NCI-H1436 treated with DMSO at 0.1 percent for 48 hours (cell line): ENCODE measurements around the gene ABCA2.

Experiments
- DNase-seq: peaks from one replicate; lab custom pipeline; 2025; lab: John Stamatoyannopoulos, UW

The ABCA2 gene

DNA sequence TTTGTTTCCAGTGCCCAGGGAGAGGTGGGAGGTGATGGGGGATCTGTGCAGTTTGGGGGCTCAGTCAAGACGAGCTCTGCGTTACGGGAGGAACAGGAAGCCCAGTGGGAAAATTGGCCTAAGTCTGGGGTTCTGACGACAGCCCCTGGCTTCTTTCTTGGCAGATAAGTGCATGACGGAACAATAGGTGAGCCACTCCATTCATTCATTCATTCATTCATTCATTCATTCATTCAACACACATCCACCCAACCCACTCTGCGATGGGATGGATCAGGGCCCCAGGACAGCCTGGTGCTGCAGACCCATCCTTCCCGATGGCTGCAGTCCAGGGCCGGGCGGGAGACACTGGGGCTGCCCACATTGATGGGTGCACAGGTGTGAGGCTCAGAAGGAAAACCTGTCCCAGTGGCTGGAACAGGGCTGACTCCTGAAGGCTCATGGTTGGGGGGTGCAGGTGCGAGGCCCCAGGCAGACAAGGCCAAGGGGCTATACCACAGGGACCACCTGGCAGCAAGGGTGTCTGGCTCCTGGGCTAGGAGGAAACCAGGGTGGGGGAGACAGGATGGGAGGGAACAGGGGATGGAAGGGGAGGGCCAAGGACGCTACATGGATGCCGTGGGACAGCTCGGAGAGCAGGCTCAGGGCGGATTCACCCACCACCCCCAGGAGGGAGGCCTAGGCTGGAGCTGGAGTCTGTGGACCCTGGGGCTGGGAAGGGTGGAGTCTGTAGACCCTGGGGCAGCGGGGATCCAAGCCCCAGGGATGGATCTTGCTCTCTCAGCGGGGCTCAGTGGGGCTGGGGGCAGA is 47.2 kb downstream of the ABCA2 start:
- DNase-seq = no peak

DNA sequence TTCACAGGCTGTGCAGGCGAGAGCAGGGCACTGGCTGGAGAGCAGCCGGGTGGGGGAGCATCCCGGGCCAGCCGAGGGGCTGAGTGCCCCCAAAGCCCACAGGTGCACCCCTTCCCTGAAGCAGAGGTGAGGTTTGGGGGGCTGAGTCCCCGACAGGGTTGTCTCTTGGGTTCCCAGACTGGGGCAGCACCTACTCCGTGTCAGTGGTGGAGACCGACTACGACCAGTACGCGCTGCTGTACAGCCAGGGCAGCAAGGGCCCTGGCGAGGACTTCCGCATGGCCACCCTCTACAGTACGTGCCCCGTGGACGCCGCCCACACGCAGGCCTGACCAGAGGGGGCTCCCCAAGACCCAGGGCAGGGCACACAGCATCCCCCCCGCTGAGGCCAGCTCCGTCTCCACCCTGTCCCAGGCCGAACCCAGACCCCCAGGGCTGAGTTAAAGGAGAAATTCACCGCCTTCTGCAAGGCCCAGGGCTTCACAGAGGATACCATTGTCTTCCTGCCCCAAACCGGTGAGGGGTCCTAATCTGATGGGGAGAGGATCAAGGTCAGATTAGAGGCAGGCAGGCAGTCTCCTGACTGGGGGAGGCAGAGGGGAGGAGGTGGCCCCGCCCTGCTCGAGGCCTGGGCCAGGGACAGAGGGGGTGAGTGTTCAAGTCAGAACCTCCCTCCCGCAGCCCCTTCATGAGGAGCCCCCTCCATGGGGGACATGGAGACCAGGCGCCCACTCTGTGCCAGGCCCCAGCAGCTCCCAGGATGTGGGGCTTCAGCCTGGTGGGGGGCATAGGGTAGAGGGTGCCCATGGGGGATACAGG is 48.1 kb downstream of the ABCA2 start:
- DNase-seq = no peak

DNA sequence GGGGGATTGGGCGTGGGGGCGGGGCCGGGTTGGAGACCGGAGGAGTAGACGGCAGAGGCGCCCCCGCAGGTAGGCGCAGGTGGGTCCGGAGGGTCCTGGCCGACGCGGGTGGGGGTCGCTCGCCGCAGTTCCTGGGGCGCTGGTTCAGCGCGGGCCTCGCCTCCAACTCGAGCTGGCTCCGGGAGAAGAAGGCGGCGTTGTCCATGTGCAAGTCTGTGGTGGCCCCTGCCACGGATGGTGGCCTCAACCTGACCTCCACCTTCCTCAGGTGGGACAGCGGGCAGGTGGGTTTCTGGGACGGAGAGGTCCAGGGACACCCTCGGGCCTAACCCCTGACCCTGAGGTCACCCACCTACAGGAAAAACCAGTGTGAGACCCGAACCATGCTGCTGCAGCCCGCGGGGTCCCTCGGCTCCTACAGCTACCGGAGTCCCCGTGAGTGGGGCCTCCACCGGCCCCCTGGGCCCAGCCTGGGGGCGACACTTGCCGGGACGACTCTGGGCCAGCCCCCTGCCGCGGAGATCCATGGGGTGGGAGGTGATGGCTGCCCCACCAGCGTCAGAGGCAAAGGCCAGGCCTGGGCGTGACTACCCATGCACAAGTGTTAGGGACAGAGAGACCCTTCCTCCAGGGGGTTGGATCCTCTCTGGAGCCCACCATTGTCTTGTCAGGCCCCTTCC is 49.0 kb downstream of the ABCA2 start:
- DNase-seq = no peak

DNA sequence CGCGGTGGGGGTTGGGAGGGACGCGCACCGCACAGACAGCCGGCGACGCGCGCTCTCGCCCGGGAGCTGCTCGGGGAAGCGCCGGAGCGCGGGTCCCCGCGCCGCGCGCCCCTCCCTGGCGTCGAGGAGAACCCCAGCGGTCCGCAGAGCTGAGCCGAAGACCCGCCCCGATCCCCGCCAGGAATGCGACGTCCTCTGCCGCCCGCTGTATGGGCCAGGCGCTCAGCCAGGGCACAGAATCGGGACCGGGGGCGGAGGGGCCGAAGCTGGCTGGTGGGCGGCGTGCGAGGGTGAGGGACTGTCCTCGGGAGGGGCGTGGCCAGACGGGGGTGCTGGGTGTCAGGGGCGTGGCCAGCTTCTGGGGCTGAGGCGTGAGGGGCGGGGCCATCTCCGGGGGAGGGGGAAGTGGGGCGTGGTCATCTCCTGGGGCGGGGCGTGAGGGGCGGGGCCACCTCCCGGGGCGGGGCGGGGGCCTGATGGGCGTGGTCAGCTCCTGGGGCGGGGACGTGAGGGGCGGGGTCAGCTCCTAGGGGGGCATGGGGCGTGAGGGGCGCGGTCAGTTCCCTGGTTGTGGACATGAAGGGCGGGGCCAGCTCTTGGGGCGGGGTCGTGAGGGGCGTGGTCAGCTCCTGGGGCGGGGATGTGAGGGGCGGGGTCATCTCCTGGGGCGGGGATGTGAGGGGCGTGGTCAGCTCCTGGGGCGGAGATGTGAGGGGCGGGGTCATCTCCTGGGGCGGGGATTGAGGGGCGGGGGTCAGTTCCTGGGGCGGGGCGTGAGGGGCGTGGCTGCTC is 49.8 kb downstream of the ABCA2 start:
- DNase-seq = no peak

DNA sequence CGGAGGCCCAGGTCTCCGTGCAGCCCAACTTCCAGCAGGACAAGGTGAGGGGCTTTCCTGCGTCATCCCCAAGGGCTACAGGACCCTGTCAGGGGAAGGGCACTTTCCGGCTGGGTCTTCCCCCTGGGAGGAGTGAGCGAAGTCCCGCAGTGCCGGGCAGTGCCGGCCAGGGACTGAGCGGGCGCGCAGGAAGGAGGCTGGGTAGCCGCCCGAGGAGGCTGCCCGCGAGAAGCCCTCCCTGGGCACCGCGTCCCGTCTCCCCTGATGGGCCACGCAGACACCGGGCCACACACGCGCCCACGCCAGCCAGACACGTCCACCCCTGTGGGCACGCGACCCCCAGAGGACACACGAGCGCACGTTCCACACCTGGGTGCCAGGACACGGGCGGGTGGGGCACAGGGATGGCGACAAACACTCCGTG is 50.4 kb downstream of the ABCA2 start:
- no peak for DNase-seq

DNA sequence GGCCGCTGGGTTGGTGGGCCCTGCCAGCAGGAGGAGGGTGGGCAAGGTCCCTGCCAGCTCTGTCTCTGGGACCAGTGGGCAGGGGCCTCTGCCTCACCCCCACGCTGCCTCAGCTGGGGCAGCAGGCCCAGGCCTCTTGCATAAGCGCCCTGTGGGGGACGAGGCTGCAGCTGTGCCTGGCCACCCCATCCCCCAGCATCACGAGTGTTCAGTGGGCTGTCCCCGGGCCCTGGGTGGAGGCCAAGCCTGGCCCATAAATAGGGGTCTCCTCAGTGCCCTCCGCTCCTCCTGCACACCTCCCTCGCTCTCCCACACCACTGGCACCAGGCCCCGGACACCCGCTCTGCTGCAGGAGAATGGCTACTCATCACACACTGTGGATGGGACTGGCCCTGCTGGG is 50.8 kb downstream of the ABCA2 start, which contains the start of gene PTGDS:
Gene PTGDS (plus strand): TSS at position 282 of the 400 bp plus-strand sequence. CDS start 75 bp downstream, at position 357.
- no peak for DNase-seq

DNA sequence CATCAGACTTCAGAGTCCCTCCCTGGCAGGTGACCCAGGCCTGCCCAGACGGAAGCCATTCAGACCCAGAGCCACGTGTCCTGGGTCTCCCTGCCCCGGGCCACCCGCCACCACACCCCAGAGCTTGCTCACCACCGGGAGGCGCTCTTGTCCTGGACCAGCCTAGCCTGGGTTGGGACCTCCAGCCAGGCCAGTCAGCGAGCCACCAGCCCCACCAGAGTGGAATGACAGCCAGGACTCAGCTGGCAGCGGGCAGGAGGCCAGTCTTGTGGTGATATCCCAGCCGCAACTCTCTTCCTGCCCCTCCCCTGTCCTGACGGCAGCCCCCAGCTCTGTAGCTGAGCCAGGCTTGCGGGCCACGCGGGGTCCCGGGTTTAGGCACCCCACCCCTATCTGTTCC is 52.4 kb downstream of the ABCA2 start:
- DNase-seq = no peak

DNA sequence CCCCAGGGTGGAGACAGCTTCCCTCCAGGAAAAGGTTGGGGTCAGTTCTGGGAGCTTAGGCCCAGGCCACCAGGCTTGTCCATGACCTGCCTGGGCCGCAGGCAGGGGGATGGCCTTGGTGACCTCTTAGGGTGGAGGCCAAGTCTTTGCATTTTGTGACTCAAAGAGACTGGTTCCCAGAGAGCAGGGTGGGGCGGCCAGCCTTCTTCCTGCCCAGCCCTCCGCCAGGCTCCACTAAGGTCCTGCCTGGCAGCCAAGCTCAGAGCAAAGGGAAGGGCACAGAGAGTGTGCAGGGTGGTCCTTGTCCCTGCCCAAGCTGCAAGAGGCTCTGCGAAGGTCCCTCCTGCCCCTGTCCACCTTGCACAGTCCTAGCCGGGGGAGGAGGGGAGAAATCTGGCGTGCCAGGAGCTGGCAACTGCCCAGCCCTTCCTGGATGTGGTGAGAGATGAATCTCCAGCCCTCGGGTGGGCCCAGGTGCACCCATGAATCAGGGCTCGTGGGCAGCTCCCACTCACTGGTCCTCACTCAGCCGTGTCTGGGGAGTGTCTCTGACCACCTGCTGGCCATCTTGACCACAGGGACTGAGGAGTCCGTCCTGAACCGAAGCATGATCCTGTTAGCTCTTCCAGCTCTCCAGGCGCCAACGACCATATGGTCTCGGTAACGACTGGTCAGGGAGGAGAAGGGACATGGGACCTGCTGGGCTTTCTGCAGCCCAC is 53.1 kb downstream of the ABCA2 start:
- no peak for DNase-seq

DNA sequence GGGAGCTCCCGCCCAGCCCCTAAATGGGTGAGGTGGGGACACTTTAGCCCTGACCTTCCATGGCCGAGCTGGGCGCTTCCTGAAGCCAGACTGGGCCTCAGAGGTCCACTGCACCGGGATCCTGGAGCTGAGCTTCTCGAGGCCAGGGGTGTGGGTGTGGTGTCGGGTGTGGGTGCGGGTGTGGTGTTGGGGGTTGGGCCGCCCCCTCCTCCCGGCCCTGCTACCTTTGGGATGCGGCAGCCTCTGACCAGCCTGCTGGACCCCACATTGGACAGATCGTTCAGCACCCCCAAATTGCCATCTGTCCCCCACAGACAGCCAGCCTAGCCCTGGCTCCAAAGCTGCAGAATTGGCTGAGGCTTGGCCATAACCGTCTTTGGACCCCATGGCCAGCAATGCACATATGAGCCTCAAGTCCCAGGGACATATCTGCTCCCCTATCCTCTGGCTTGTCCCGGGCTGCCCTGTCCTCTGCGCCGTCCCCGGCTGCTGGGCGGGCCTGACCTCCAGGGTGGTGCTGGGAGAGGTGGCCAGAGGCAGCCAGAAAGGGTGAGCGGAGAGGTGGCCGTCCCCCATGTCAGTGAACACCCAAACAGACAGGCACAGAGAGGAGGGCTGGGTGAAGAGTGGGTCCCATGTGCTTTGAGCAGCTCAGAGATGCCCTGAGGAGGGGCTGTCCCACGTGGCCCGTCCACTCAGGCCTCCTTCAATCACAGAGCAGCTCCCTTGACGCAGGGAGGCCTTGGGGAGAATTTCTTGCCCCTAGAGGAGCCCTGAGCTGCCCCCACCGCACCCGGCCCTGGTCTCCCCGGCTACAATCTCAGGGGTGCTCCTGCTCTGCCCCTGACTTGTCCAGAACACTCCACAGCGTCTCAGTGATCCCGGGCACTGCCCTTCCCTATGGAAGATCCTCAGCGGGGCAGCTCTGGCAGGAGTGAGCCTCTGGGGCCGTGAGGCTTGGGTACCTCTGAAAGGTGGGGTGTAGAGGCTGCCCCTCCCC is 54.1 kb downstream of the ABCA2 start:
- DNase-seq = no peak

DNA sequence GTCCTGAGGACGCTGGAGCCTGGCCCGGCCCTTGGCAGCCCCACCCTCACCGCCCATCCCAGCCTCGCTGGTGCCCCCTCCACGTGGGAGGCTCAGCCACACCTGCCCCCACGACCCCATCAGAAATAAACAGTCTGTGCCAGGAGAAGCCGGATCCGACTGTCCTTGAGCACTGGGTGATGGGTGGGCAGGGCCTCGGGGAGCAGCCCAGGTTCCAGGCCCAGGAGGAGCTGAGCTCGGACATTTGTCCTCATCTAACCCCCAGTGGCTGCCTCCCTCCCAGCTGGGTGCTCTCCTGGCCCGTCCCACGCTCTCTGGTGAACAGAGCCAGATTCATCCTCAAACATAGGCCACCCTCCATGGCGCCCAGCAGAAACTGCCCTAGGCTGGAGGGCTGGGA is 55.3 kb downstream of the ABCA2 start:
- no peak for DNase-seq

DNA sequence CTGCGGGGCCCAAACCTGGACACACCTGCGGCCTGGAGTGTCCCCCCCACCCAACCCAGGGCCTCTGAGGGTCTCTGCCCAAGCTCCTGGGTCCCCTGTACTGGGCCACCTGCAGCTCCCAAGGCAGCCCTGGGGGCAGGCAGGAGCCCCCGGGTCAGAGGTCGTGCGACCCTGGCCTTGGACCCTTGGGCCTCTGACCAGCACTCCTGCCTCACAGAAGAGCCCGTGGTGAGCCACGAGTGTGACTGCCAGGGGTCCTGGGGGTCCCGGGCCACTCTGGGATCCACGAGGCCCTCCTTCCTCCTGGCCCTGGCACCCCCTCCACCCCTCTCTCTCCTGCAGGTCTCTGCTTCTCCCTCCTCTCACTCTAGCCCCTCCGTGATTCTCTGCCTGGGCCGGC is 55.7 kb downstream of the ABCA2 start:
- no peak for DNase-seq

DNA sequence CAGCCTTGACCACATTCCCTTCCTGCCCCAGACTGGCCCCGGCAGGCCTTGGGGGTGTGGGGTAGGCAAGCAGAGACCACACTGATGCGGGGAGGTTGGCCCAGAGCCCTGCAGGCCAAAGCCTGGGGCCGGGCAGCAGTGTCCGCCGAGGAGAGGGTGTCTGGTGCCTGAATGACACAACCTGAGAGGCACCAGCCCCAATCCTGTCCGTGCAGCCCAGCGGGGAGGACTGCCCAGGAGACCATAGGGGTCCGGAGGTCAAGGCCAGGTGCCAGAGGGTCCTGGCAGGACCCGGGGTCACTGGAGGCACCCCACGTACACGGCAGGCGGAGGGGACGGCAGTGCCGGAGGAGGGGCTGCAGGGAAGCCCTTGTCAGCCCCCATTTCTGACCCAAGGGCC is 56.3 kb downstream of the ABCA2 start:
- no peak for DNase-seq

DNA sequence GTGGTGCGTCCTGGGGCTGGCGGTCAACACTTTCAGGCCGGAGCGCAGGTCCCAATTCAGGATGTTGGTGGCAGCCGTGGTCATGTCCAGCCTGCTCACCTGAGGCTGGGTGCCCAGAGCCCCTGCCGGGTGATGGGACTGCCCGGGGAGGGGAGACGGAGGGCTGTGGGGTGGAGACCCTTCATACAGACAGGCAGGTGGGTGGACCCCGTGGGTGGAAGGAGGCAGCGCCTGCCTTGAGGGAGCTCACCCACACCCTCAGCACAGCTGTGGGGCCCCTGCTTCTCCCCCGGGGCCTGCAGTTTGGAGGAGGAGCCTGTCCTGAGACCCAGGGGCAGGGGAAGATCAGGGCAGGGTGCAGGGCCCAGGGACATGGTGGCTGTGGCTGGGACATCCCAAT is 57.7 kb downstream of the ABCA2 start:
- no peak for DNase-seq

DNA sequence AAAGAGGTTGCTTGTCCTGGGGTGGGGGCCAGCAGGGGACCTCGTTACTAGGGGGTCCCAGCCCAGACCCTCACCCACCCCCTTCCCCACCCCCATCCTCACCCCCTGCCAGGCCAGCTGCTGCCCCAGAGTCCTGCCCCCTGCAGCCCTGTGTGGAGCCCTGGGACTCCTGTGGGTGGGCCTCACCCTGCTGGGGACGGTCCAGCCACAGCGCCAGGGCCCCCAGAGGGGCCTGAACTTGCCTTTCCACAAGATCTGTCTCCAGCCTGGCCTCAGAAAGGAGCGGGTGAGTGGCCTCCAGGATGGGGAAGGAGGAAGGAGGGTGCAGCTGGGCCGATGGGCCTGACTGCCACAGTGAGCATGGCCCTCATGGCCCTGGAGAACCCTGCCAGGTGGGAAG is 58.3 kb downstream of the ABCA2 start:
- DNase-seq = no peak

DNA sequence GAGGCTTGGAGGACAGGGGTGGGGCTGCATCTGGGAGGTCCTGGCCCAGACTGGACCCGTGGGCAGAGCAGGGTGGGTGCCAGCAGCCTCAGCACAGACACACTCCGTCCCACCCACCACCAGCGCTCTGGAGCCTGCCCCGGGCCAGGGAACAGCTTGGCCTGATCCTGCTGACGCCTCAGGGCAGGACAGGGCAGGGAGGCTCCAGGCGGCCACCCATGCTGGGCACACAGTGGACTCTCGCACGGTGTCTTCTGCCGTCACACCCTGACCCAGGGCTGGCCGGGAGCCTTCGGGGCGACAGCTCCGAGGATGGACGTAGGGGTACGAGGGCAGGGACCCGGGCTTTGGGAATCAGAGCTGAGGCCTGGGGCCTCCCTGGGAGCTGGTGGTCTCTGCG is 58.9 kb downstream of the ABCA2 start:
- no peak for DNase-seq

DNA sequence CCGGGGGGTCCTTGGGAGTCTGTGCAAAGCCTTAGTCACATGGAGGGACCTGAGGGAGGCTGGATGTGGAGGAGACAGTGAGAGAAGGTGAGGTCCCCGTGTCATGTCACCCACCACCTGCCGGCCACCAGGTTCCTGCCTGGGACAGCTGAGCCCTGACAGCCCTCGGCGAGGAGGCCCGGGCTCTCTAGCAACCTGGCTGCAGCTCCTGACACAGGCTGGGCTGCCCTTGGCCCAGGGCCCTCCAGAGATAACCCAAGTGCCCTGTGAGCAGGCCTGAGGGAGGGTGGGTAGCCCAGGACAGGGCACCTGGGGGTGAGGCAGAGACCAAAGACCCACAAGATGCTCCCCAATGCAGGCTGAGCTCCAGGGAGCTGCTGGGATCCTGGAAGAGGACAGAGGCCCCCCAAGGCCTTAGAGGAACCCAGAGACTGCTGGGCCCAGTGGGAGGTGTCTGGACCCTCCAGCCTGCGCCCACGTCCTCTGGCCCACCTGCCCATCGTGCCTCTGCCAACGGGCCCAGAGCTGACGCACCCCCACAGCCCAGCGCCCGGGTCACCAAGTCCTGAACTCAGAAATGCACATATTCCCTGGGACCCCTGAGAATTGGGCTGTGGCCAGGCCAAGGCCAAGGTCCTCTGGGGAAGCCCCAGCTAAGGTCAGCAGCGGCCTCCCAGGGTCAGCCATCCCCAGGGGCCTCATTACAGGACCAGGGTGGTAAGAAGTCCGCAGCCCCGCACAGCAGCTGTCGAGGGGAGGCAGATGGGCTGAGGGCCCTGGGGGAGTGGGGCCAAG is 59.5 kb downstream of the ABCA2 start:
- DNase-seq = no peak

DNA sequence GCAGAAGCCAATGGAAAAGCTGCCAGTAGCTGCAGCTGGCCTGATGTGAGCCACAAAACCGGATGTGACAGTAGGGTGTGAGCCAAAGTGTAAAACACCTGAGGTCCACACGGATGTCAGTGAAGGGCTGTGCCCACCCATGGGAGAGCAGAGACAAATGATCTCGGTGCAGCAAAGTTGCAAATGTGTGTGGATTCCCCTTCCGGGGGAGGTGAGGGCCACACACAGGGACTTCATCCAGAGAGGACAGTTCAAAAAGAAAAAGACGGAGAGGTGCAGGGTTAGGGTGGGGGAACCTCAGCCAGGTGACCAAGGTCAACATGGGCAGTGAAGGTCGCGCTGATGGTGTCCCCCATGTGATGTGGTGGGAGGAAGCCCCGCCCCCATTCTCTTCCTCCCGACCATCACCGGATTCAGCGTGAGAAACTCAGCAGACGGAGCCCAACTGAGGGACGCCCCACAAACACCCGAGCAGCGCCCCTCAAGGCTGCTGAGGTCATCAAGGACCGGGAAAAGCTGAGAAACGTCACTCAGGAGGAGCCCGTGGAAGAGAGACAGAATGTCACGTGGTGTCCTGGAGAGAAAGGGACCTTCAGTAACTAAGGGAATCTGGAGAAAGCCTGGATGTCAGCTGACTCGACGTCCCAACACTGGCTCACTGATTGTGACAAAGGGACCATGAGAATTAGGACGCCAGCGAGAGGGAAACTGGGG is 62.1 kb downstream of the ABCA2 start:
- no peak for DNase-seq

DNA sequence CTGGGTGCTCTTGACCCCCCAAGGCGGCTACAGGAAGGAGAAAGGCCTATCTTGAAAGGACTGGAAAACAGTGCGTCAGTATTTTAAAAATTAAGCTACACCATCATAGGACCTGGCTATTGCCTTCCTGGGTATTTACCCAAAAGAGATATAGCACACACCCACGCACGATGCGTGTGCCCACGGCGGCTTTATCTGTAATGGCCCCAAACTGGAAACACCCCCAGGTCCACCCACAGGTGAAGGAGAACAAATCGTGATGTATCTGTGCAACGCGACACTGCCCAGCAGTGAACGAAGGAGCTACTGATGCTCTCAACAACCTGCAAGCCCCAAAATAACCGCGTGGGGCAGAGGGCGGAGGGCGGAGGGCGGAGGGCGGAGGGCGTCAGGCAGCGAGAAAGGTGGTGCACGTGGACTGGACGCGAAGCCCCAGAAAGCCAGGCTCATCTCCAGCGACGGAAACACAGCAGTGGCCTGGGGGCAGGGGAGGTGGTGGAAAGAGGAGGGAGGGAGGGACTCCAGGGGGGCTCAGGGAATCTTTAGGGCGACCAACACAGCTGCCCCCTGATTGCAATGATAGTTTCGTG is 63.1 kb downstream of the ABCA2 start:
- DNase-seq = no peak
